ENCODE results near the gene ZBTB48. TPM values are rescaled to one million over a fixed set of nuclear protein-coding genes. Genes with fewer than 3 reads are reported as not detected.

The ZBTB48 gene
- total and polyA plus RNA-seq, 11 donors = 6.4 to 23.1 (median 12.1) TPM

DNA sequence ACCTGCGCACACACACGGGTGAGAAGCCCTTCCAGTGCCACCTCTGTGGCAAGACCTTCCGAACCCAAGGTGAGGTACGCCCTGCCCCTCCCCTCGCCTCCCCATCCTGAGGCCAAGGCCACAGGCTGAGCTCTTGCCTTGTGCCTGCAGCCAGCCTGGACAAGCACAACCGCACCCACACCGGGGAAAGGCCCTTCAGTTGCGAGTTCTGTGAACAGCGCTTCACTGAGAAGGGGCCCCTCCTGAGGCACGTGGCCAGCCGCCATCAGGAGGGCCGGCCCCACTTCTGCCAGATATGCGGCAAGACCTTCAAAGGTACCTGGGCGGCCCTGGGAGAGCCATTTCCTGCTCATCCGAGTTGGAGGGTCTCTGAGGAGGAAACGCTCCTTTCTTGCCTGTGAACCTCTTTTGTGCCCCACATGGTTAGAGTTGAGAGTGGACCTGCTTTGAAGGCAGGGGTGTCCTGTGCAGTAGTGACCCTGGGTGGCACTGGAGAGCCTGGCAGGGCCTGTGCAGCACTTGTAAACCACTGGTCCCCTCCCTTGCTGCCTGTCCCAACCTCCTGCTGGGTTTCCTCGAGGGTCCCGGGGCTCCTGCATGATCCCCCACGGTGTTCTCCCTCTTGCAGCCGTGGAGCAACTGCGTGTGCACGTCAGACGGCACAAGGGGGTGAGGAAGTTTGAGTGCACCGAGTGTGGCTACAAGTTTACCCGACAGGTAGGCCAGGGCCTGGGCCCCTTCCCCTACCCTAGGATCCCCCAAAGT is 8.5 kb downstream of the ZBTB48 start:
- Histone ChIP-seq H3K27me3 (no peaks in the 10 kb centered on the region), H3K9me3 (no peaks in the 10 kb centered on the region), H3K4me3 (no peak overlapping the region), H3K4me1 (peaks cover 0 to 92% (median 51%) of the 10 kb centered on the region in 12 donors), H3K27ac (peak overlapping the region in 8 of 12 donors; percentile 5 to 73 (median 41)), H3K36me3 (peaks cover 0 to 67% (median 54%) of the 10 kb centered on the region in 9 donors)
- ATAC-seq (no peak), DNase-seq (no peak)
- intact Hi-C loops (cut with DNase I) = no loop called here
- TF ChIP-seq POLR2A (IDR thresholded peaks at IDR 0.05) = no peak
- TF ChIP-seq, protein P1, sequence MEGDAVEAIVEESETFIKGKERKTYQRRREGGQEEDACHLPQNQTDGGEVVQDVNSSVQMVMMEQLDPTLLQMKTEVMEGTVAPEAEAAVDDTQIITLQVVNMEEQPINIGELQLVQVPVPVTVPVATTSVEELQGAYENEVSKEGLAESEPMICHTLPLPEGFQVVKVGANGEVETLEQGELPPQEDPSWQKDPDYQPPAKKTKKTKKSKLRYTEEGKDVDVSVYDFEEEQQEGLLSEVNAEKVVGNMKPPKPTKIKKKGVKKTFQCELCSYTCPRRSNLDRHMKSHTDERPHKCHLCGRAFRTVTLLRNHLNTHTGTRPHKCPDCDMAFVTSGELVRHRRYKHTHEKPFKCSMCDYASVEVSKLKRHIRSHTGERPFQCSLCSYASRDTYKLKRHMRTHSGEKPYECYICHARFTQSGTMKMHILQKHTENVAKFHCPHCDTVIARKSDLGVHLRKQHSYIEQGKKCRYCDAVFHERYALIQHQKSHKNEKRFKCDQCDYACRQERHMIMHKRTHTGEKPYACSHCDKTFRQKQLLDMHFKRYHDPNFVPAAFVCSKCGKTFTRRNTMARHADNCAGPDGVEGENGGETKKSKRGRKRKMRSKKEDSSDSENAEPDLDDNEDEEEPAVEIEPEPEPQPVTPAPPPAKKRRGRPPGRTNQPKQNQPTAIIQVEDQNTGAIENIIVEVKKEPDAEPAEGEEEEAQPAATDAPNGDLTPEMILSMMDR (IDR thresholded peaks at IDR 0.05) = no peak
- WGBS, 4 donors = 76 to 84% (median 79%) methylated on average over 11 to 25 of the region's 25 CpGs

- 59 to 82% (median 78%) methylated on average over 8 to 24 of the region's 24 CpGs for WGBS, 4 donors
- H3K36me3 ChIP-seq = peaks cover 0 to 74% (median 61%) of the 10 kb centered on the region in 9 donors
- TF ChIP-seq, protein P1 (IDR thresholded peaks at IDR 0.05) = no peak
- TF ChIP-seq POLR2A (IDR thresholded peaks at IDR 0.05) = no peak
- H3K4me1 ChIP-seq = peaks cover 0 to 94% (median 50%) of the 10 kb centered on the region in 12 donors
- peak overlapping the region in 8 of 12 donors; percentile 2 to 58 (median 22) for H3K27ac ChIP-seq
- intact Hi-C loops (cut with DNase I) = no loop called here
- DNase-seq (no peak), ATAC-seq (no peak)
- H3K27me3 ChIP-seq = no peaks in the 10 kb centered on the region
- H3K9me3 ChIP-seq = no peaks in the 10 kb centered on the region
- no peak overlapping the region for H3K4me3 ChIP-seq
Observed at GRCh38 chr1:6588893-6589520, 9.2 kb downstream of the ZBTB48 start.

DNA sequence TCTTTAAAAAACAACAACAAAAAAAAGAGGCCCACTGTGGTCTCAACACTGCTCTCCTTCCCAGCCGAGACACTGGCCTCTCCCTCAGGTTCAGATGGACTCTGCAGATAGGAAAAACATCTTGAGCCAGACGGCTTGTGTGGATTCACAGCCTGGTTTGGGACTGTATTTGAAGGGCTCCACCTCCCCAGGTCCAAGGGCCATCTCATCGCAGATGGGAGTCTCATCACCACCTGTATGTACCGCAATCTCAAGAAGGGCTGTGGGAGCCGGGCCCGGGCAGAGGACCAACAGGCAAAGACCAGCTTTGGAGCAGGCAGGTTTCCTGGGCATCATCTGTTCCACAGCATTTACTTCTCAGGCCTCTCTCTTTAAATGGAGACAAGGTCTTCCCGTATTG is 10.3 kb downstream of the ZBTB48 start:
- no peak for TF ChIP-seq POLR2A (IDR thresholded peaks at IDR 0.05)
- TF ChIP-seq, protein P1 (IDR thresholded peaks at IDR 0.05) = no peak
- Histone ChIP-seq H3K4me1 (peaks cover 0 to 94% (median 43%) of the 10 kb centered on the region in 12 donors), H3K27ac (peak overlapping the region in 4 of 12 donors; percentile 2 to 58 (median 32)), H3K9me3 (no peaks in the 10 kb centered on the region), H3K27me3 (no peaks in the 10 kb centered on the region), H3K4me3 (no peak overlapping the region), H3K36me3 (peaks cover 0 to 84% (median 71%) of the 10 kb centered on the region in 9 donors)
- intact Hi-C loops (cut with DNase I) = no loop called here
- no peak for DNase-seq
- WGBS, 4 donors = 84 to 88% (median 87%) methylated on average over 7 of the region's 7 CpGs
- ATAC-seq = no peak

- H3K4me3 ChIP-seq = no peak overlapping the region
- peaks cover 0 to 93% (median 82%) of the 10 kb centered on the region in 9 donors for H3K36me3 ChIP-seq
Observed at GRCh38 chr1:6591222-6591621, 11.4 kb downstream of the ZBTB48 start.

More at GRCh38 chr1:6591222-6591621, 11.4 kb downstream of the ZBTB48 start:
- TF ChIP-seq POLR2A (IDR thresholded peaks at IDR 0.05) = no peak
- TF ChIP-seq, protein P1 (IDR thresholded peaks at IDR 0.05) = no peak
- 69 to 86% (median 72%) methylated on average over 11 to 13 of the region's 13 CpGs for WGBS, 4 donors
- DNase-seq (no peak), ATAC-seq (peak; percentile 8 to 38 (median 25))
- intact Hi-C loops (cut with DNase I) = no loop called here
- Histone ChIP-seq H3K4me1 (peaks cover 0 to 94% (median 50%) of the 10 kb centered on the region in 12 donors), H3K27me3 (no peaks in the 10 kb centered on the region), H3K9me3 (no peaks in the 10 kb centered on the region), H3K27ac (peak overlapping the region in 7 of 12 donors; percentile 2 to 68 (median 20))

All from heart left ventricle (tissue), 16 donors.